Activated naive CD4-positive, alpha-beta T cell treated with anti-CD3 and anti-CD28 coated beads, Interleukin-2, amount 50 U/mL, for 24 hours (primary cell): ENCODE measurements around the gene PSMD8.

Experiments
- H3K27ac Mint-ChIP-seq: one replicate; pipeline ENCODE4 v1.8.0; 2021; ENCODE audit warnings: mild to moderate bottlenecking, mixed read lengths
- H3K27me3 Mint-ChIP-seq: one replicate; pipeline ENCODE4 v1.8.0; 2021; ENCODE audit warnings: mixed read lengths
- H3K36me3 Mint-ChIP-seq: one replicate; pipeline ENCODE4 v1.8.0; 2021; ENCODE audit warnings: mixed read lengths
- H3K4me1 Mint-ChIP-seq: one replicate; pipeline ENCODE4 v1.8.0; 2021; ENCODE audit warnings: mixed read lengths
- H3K4me3 Mint-ChIP-seq: one replicate; pipeline ENCODE4 v1.8.0; 2021; ENCODE audit warnings: mild to moderate bottlenecking, mixed read lengths
- H3K9me3 Mint-ChIP-seq: one replicate; pipeline ENCODE4 v1.8.0; 2021; ENCODE audit warnings: mixed read lengths

Gene PSMD8

DNA sequence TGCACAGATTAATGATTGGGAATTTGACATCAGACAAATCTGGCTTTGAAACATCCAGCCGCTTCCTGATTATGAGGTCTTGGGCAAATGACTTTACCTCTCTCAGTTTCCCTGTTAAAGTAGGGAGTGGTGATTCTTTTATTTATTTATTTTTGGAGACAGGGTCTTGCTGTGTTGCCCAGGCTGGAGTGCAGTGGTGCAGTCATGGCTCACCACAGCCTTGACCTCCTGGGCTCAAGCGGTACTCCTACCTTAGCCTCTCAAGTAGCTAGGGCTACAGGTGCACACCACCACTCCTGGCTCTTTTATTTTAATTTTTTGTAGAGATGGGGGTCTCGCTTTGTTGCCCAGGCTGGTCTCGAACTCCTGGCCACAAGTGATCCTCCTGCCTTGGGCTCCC lies 2.7 kb downstream of the PSMD8 start:
- H3K4me3 Mint-ChIP-seq = peak overlapping the region; percentile 98
- no peaks in the 10 kb centered on the region for H3K27me3 Mint-ChIP-seq
- H3K27ac Mint-ChIP-seq = no peak overlapping the region
- peaks cover 31% of the 10 kb centered on the region for H3K36me3 Mint-ChIP-seq
- H3K4me1 Mint-ChIP-seq = peaks cover 32% of the 10 kb centered on the region
- no peaks in the 10 kb centered on the region for H3K9me3 Mint-ChIP-seq

DNA sequence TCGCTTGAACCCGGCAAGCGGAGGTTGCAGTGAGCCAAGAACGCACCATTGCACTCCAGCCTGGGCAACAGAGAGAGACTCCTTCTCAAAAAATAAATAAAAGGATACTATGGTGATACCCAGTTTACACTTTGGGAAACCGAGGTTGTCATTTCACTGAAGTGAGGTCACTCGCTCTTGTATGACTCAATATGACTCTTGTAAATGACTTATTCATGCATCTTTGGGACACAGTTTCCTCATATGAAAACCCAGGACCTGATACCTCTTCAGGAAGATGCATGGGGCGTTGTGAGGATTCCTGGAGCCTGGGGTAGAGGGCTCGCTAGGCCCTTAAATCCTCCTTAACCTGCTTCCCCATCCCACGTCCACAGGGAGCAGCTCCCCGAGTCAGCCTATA lies 4.5 kb downstream of the PSMD8 start:
- no peaks in the 10 kb centered on the region for H3K27me3 Mint-ChIP-seq
- H3K27ac Mint-ChIP-seq = no peak overlapping the region
- H3K36me3 Mint-ChIP-seq = peaks cover 37% of the 10 kb centered on the region

DNA sequence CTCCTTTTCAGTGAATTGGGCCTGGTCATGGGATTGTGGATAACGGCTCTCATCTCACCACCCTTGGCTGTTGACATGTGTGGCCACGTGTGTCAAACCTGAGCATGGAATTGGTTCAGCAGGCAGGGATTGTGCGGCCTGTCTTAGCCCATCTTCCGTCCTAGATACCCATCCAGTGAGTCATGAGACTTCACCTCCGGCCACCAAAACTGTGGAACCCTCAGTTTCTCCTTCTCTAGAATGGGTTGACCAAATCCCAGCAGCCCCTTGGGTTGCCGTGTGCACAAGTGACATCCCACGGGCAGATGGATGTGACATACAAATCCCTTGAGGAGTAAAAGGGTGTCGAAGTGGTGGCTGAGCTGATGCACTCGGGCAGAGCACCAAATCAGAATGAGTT lies 6.8 kb downstream of the PSMD8 start:
- Mint-ChIP-seq H3K27ac (no peak overlapping the region), H3K9me3 (no peaks in the 10 kb centered on the region), H3K27me3 (no peaks in the 10 kb centered on the region), H3K36me3 (peaks cover 32% of the 10 kb centered on the region), H3K4me1 (peaks cover 17% of the 10 kb centered on the region), H3K4me3 (no peak overlapping the region)

More for the DNA sequence above, 4.5 kb downstream of the PSMD8 start:
- Mint-ChIP-seq H3K4me3 (no peak overlapping the region), H3K4me1 (peaks cover 32% of the 10 kb centered on the region), H3K9me3 (no peaks in the 10 kb centered on the region)

GRCh38 chr19:38383184-38383583 lies 8.8 kb downstream of the PSMD8 start:
- Mint-ChIP-seq H3K27ac (no peak overlapping the region), H3K4me3 (no peak overlapping the region), H3K36me3 (peaks cover 32% of the 10 kb centered on the region), H3K4me1 (peaks cover 19% of the 10 kb centered on the region), H3K27me3 (peaks cover 5% of the 10 kb centered on the region), H3K9me3 (no peaks in the 10 kb centered on the region)

- Mint-ChIP-seq H3K9me3 (no peaks in the 10 kb centered on the region), H3K27me3 (peaks cover 5% of the 10 kb centered on the region), H3K27ac (no peak overlapping the region), H3K4me3 (no peak overlapping the region), H3K36me3 (peaks cover 32% of the 10 kb centered on the region), H3K4me1 (peaks cover 21% of the 10 kb centered on the region)
Measured at GRCh38 chr19:38383743-38384142, 9.4 kb downstream of the PSMD8 start.

- peaks cover 31% of the 10 kb centered on the region for H3K36me3 Mint-ChIP-seq
- H3K27me3 Mint-ChIP-seq = peaks cover 5% of the 10 kb centered on the region
- H3K4me1 Mint-ChIP-seq = peaks cover 21% of the 10 kb centered on the region
- no peak overlapping the region for H3K27ac Mint-ChIP-seq
- H3K9me3 Mint-ChIP-seq = no peaks in the 10 kb centered on the region
- no peak overlapping the region for H3K4me3 Mint-ChIP-seq
Measured at GRCh38 chr19:38384209-38385027, 10.0 kb downstream of the PSMD8 start.

- Mint-ChIP-seq H3K4me1 (peaks cover 26% of the 10 kb centered on the region), H3K27me3 (peaks cover 5% of the 10 kb centered on the region), H3K27ac (peak overlapping the region; percentile 55), H3K36me3 (peaks cover 27% of the 10 kb centered on the region), H3K9me3 (no peaks in the 10 kb centered on the region), H3K4me3 (peak overlapping the region; percentile 26)
Measured at GRCh38 chr19:38385057-38385803, 10.9 kb downstream of the PSMD8 start.

DNA sequence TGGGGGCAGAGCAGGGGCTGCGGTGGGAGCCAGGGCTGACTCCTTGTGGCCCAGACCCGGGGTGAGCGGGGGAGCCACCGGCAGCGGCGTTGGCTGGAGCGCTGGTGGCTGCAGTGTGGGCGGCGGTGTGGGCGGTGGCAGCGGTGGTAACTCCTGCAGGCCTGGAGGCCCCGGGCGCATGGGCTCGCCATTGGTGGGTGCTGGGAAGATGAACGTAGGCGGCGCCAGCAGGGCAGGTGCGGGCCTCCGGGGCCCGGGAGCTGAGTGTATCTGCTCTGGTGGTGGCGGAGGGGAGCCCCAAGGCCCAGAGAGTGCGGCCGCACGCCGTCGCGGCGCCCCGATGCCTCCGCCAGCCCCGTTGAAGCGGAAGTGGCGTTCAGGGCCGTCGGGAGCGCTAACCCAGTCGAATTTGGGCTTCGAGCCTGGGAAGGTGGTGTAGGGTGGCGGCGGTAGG lies 11.5 kb downstream of the PSMD8 start:
- H3K27ac Mint-ChIP-seq = no peak overlapping the region
- no peaks in the 10 kb centered on the region for H3K9me3 Mint-ChIP-seq
- H3K4me3 Mint-ChIP-seq = no peak overlapping the region
- H3K27me3 Mint-ChIP-seq = peaks cover 5% of the 10 kb centered on the region
- peaks cover 26% of the 10 kb centered on the region for H3K4me1 Mint-ChIP-seq
- peaks cover 24% of the 10 kb centered on the region for H3K36me3 Mint-ChIP-seq

- Mint-ChIP-seq H3K27ac (no peak overlapping the region), H3K36me3 (peaks cover 19% of the 10 kb centered on the region), H3K4me3 (peak overlapping the region; percentile 11), H3K4me1 (peaks cover 26% of the 10 kb centered on the region), H3K9me3 (no peaks in the 10 kb centered on the region), H3K27me3 (peaks cover 5% of the 10 kb centered on the region)
Measured at GRCh38 chr19:38386300-38386970, 12.1 kb downstream of the PSMD8 start.

DNA sequence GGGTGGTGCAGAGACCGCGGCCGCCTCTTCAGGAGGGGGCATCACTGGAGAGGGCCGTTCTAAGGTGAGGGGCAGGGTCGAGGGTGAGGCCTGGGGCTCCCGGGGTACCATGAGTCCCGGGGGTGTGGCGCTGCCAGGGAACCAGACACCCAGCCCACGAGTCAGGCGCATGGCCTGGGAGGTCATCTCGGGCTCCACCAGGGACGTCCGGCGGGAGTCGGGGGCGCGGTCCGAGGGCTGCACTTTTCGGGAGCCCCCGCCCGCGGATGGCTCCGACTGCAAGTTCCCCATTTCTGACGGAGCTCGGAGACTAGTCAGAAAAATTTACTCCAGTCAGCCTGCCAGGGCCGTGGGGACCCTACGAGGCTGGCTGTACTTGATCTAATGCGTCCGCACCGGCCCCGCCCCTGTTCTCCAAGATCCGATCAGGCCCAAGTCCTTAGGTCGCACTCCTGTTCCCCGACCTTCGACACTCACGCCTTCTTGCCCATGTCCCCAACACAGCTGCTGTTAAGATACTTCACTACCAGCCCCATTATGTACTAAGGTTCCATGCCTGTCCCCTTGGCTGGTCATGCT lies 12.7 kb downstream of the PSMD8 start:
- Mint-ChIP-seq H3K27me3 (peaks cover 5% of the 10 kb centered on the region), H3K36me3 (peaks cover 13% of the 10 kb centered on the region)

DNA sequence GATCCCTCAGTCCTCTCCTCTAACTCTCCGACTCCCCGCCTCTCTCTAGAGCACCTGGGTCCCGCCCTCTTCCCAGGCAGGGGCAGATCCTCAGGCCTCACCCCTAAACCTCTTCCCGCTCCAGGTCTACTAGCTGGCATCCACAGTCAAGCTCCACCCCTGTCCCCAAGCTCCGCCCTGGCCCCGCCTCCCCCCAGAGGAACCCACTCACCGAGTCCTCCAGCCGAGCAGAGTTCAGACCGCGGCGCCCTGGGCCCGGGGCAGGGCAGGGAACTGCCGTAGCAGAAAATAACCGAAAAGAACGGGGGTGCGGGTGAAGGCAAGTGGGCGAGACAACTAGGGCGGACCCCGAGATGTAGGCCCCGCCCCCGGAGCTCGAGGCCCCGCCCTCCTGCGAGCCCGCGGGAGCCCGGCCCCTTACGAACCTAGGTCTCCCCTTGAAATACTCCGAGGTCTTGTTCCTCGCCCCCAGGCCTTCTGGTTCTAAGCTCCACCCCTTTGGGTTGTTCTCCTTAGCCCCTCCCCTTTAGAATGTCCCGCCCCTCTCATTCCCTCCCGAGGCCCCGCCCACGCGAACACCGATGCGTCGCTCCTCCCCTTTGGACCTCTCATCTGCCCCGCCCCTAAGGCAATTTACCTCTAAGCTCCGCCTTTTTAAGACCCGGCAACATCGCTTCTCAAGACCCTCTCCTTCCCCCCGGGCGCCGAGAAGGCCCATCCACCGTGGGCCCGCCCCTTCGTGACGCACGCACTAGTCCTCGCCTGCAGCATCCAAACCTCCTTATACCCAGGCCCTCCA lies 13.4 kb downstream of the PSMD8 start, which contains the start of gene GGN:
GGN (minus strand) TSS at position 485 of the 799 bp plus-strand sequence. CDS start 773 bp downstream, outside the sequence.
- peaks cover 5% of the 10 kb centered on the region for H3K27me3 Mint-ChIP-seq
- H3K4me1 Mint-ChIP-seq = peaks cover 28% of the 10 kb centered on the region
- peaks cover 10% of the 10 kb centered on the region for H3K36me3 Mint-ChIP-seq
- H3K9me3 Mint-ChIP-seq = no peaks in the 10 kb centered on the region
- peak within 1 kb of the TSS; percentile 88 for H3K4me3 Mint-ChIP-seq
- peak within 1 kb of the TSS; percentile 38 for H3K27ac Mint-ChIP-seq

More for the DNA sequence above, 12.7 kb downstream of the PSMD8 start:
- Mint-ChIP-seq H3K9me3 (no peaks in the 10 kb centered on the region), H3K27ac (peak overlapping the region; percentile 38), H3K4me1 (peaks cover 26% of the 10 kb centered on the region), H3K4me3 (peak overlapping the region; percentile 88)

DNA sequence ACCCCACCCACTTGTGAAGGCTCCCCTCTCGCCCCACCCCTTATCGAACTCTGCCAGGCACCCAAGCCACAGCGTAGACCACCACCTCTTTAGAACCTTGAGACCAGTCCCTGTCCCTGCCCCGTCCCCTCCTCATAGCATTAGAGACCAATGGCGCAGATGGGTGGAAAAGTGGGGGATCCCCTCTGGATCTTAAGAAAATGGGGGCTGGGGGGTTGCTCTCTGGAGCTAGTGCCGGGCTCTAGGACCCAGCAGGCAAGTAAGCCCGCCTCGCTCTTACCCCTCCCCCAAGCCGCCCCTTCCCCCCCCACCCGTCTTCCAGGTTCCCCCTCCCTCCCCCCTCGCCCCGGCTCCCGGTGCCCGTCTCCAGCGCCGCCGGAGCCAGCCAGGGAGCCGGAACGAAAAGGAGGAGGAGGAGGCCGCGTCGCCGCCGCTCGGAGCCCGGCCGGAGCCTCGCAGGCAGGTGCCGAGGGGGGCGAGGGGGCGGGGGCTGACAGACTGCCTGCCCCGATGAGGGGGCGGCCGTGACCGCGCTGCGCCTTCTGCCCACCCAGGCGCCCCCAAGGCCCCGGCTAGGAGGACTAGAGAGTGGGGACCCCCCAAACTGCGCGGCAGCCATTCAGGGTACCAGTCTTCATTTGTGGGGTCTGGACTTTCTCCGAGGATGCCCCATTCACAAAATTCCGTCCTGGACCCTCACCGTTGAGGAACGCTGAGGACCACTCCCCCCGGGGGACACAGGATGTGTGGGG lies 14.2 kb downstream of the PSMD8 start, which contains the start of gene SPRED3:
SPRED3 (plus strand) TSS at position 349 of the 752 bp plus-strand sequence. CDS start 1,606 bp downstream, outside the sequence.
- Mint-ChIP-seq H3K27me3 (peaks cover 5% of the 10 kb centered on the region), H3K27ac (peak within 1 kb of the TSS; percentile 33)

GRCh38 chr19:38389101-38389925 lies 14.9 kb downstream of the PSMD8 start:
- Mint-ChIP-seq H3K27ac (no peak overlapping the region), H3K36me3 (peaks cover 7% of the 10 kb centered on the region), H3K9me3 (no peaks in the 10 kb centered on the region), H3K4me1 (peaks cover 39% of the 10 kb centered on the region), H3K4me3 (peak overlapping the region; percentile 53), H3K27me3 (peaks cover 5% of the 10 kb centered on the region)

More for the DNA sequence above, 14.2 kb downstream of the PSMD8 start, which contains the start of gene SPRED3:
- peaks cover 31% of the 10 kb centered on the region for H3K4me1 Mint-ChIP-seq
- peak within 1 kb of the TSS; percentile 88 for H3K4me3 Mint-ChIP-seq
- H3K36me3 Mint-ChIP-seq = peaks cover 8% of the 10 kb centered on the region
- H3K9me3 Mint-ChIP-seq = no peaks in the 10 kb centered on the region
